Fibroblast of pulmonary artery (primary cell): Measurements from ENCODE around the gene PER2.

ENCODE experiments used
- DNase-seq: peaks from one replicate; pipeline ENCODE4 v3.0.0-alpha.2; 2010; ENCODE audit warnings: low read depth
- H3K4me3 ChIP-seq: replicated peaks from 2 replicates; pipeline ENCODE4 v1.5.1; 2011; ENCODE audit warnings: low read depth, mild to moderate bottlenecking, control low read depth, low read length, moderate library complexity
- TF ChIP-seq, protein P1 (sequence below): IDR thresholded peaks from 2 replicates; pipeline ENCODE4 v1.5.1; 2011; ENCODE audit warnings: mild to moderate bottlenecking, control low read depth, low read length, inconsistent platforms; ENCODE audit errors: missing control alignments

Gene PER2

DNA sequence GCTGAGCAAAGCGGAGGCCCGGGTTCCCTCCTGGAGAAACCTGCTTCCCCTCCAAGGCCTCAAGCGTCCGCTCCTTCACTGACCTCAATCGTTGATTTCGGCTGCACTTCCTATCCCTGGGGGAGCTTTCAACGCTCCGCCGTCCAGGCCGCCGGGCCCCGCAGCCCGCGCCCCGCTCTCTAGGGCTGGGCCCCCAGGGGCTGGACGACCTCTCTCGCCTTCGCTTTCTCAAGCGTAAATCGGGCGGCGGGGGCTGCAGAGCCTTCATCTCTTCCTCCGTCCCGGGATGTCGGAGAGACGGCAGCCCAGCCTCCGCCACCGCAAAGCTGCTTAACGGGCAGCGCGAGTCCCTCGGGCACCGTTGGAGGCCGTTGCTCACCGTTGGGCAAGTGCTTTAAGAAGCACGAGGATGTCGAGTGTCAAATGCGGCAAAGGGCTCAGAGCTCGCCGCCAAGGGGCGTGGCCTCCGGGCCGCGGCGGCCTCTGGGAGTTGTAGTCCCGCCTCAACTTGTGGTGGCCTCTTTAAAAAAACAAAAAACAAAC lies 57.1 kb downstream of the PER2 start:
- DNase-seq, result peak; percentile 76
- TF ChIP-seq, protein P1, sequence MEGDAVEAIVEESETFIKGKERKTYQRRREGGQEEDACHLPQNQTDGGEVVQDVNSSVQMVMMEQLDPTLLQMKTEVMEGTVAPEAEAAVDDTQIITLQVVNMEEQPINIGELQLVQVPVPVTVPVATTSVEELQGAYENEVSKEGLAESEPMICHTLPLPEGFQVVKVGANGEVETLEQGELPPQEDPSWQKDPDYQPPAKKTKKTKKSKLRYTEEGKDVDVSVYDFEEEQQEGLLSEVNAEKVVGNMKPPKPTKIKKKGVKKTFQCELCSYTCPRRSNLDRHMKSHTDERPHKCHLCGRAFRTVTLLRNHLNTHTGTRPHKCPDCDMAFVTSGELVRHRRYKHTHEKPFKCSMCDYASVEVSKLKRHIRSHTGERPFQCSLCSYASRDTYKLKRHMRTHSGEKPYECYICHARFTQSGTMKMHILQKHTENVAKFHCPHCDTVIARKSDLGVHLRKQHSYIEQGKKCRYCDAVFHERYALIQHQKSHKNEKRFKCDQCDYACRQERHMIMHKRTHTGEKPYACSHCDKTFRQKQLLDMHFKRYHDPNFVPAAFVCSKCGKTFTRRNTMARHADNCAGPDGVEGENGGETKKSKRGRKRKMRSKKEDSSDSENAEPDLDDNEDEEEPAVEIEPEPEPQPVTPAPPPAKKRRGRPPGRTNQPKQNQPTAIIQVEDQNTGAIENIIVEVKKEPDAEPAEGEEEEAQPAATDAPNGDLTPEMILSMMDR, result no peak
- peak overlapping the region; percentile 56 for H3K4me3 ChIP-seq

DNA sequence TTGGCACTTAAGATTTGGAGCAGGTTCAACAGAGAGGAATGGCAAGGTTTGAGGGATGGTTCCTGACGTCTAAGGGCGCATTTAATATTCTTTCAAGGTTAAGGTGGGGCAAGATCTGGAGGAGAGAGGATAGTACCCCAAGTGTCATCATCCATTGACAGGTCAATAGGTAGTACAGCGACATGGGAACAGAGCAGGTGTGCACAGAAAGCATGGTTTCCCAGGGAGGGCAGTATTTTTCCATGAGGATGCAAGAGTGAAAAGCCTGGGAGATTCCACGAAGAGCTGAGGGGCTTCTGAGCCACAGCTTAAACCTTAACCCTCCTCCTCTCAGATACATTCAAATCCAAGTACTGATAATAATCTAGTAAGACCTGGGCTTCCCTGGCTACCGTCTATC lies 57.7 kb downstream of the PER2 start:
- H3K4me3 ChIP-seq, result no peak overlapping the region

DNA sequence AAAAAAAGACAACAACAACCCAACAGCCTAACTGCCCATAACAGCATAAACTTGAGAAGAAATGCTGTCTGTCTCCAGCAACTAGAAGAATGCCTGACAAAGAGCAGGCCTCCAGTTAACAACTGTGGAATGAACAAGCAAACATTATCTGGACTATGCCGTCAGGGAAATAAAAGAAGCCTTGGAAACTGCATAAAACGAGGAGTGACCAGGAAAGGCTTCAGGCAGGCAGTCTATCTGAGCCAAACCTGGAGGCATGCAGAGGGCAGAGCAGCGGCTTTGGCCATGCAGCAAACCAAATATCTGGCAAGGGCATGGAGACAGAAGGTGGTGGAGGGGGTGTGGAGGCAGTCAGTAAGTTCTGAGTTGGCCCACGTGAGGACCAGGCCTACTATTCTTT lies 59.7 kb downstream of the PER2 start:
- DNase-seq, result peak; percentile 16
- no peak overlapping the region for H3K4me3 ChIP-seq
- TF ChIP-seq, protein P1, result no peak

More for the DNA sequence above, 57.7 kb downstream of the PER2 start:
- TF ChIP-seq, protein P1, result no peak
- no peak for DNase-seq

DNA sequence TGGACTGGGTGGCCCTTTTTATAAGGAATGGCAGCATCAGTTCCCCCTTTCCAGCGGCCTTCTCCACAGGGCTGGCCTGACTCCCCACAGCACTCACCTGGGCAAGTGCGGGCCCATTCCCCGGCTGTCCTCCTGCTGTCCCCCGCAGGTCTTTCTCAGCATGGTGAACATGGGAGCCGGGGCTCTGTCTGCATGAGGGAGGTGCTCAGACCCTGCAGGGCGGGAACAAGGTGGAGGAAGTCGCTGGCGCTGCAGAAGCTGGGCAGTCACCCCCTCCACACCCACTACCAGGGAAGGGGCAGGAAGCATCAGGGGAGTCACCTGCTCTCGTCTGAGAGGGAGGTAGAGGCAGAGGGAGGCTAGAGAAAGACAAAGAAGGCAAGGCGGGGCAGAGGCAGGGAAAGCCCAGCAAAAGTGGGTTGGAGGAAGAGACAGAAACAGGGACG lies 60.8 kb downstream of the PER2 start:
- TF ChIP-seq, protein P1, result no peak
- no peak overlapping the region for H3K4me3 ChIP-seq
- no peak for DNase-seq

DNA sequence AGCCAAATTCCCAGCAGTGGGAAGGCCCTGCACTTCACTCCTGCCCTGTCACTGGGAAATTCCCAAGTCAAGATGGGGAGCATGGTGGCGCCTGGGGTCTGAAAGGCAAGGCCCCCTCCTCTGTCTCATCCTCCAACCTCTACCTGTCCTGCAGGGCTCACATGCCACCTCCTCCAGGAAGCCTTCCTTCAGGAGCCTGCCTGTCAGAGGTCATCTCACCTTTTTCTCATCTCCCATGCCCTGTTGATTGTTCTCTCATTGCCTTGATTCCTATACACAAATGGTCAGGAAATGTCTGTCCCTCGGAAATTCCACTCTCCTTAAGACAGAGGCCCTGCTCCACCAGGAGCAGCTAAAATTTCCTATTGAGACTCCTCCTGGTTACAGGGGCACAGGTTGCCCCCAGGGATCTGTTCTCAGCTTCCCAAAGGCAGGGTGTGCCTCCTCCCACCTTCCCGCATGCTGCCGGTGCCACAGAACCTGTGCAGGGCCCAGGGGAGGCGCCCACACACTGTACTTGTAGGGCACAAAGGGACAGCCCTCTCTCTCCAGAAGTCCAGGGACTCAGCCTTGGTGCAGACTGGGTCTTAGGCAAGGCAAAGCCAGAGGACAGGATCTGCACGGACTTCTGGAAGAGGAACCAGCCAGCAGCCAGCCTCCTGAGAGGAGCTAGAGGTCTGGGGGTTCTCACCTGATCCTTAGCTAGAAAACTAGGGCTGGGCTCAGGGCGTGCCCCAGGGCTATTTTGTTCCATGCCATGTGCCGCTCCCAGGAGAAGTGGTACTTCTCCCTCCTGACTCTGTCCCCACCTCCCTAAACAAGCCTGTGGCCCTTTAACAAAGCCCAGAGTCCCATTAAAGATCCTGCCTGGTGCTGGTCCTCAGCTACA lies 61.5 kb downstream of the PER2 start:
- DNase-seq, result no peak
- H3K4me3 ChIP-seq, result no peak overlapping the region
- TF ChIP-seq, protein P1, result no peak

DNA sequence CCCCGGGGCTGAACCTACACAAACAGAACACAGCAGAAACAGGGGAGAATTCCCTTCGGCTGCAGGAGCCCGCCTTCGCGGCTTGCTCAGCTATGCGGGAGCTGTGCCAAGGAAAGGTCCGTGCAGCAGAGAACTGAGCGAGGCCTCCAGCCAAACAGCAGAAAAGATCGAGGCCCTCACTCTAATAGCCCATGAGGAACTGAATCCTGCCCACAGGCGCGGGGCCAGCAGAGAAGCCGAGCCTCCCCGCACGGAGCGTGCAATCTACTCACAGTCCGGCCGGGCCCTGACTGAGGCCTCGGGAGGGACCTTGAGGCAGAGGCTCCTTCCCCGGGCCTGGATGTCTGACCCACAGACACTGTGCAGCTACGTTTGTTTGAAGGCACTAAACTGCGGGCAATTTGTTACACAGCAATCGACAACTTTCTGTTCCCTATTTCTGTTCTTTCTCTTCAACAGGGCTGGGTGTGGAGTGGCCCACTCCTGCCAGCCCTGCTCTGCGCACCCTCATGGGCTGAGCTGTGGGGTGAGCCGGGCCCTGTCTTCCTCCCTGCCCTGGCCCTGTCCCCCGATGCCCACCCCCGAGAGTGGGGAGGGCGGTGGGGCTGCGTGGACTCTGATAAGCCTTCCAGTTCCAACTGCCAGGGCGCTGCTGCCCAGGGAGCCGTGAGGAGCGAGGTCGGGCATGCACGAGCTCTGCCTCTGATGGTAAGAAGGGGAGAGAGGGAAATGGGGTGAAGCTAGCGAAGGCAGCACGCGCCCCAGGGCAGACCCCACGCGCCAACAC lies 62.3 kb downstream of the PER2 start:
- TF ChIP-seq, protein P1, result no peak
- peak; percentile 51 for DNase-seq

More for the DNA sequence above, 62.3 kb downstream of the PER2 start:
- H3K4me3 ChIP-seq, result no peak overlapping the region
